ENCODE data around the gene IKZF3.

- TF ChIP-seq CTCF (IDR thresholded peaks at IDR 0.05) (no peak), POLR2A (IDR thresholded peaks at IDR 0.05) (no peak), EP300 (IDR thresholded peaks at IDR 0.05) (no peak), POLR2AphosphoS5 (IDR thresholded peaks at IDR 0.05) (no peak)
These were observed 34.0 kb upstream of the IKZF3 start for GRCh38 chr17:39898088-39898487.

All from stomach (tissue), 4 donors.